Stimulated activated CD4-positive, alpha-beta T cell treated with anti-CD3 and anti-CD28 coated beads, Interleukin-2, amount 100 ng/mL, for 24 hours (primary cell): Measurements from ENCODE around the gene RSBN1.
"Not testable (repeated sequence)": the region's sequence is repeated elsewhere in the genome, so short reads cannot be mapped to it uniquely, and the experiment has no call there.

ENCODE experiments used
- DNase-seq, 2 donors: peaks; one replicate each; pipeline ENCODE4 v3.0.0-alpha.2; 2020

Gene RSBN1

DNA sequence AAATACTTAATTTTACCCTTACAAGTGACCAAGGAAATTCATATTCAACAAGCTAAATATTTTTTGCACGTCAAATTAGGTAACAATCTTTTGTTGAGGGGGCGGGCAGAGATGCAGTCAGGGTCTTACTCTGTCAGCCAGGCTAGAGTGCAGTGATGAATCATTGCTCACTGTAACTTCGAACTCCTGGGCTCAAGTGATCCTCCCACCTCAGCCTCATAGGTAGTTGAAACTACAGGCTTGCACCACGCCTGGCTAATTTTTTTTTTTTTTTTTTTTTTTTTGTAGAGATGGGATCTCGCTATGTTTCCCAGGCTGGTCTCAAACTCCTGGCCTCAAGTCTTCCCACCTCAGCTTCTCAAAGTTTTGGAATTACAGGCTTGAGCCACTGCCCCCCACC, 79.5 kb downstream of the RSBN1 start:
- no peak for DNase-seq

DNA sequence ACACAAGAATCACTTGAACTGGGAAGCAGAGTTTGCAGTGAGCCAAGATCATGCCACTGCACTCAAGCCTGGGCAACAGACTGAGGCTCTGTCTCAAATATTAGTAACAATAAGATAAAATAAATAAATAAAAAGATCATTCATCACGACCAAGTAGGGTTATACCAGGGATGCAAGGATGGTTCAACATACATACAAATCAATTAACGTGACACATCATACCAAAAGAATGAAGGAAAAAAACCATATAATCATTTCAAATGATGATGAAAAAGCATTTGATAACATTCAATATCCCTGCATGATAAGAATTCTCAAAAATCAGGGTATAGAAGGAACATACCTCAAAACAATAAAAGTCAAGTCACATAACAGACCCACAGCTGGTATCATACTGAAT, 91.3 kb downstream of the RSBN1 start:
- DNase-seq, result no peak

DNA sequence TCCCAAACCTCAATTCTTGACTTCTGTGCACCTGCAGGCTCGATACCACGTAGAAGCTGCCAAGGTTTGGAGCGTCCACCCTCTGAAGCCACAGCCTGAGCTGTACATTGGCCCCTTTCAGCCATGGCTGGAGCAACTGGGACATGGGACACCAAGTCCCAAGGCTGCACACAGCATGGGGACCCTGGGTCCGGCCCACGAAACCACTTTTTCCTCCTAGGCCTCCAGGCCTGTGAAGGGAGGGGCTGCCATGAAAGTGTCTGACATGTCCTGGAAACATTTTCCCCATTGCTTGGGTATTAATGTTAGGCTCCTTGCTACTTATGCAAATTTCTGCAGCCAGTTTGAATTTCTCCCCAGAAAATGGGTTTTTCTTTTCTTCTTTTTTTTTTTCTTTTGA, 93.7 kb downstream of the RSBN1 start:
- DNase-seq, result not testable (repeated sequence)

DNA sequence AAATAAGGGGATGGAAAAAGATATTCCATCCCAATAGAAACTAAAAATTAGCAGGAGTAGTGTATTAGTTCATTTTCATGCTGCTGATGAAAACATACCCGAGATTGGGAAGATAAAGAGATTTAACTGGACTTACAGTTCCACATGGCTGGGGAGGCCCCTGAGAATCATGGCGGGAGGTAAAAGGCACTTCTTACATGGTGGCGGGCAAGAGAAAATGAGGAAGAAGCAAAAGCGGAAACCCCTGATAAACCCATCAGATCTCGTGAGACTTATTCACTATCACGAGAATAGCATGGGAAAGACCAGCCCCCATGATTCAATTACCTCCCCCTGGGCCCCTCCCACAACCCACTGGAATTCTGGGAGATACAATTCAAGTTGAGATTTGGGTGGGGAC, 94.8 kb downstream of the RSBN1 start:
- DNase-seq, result not testable (repeated sequence)

DNA sequence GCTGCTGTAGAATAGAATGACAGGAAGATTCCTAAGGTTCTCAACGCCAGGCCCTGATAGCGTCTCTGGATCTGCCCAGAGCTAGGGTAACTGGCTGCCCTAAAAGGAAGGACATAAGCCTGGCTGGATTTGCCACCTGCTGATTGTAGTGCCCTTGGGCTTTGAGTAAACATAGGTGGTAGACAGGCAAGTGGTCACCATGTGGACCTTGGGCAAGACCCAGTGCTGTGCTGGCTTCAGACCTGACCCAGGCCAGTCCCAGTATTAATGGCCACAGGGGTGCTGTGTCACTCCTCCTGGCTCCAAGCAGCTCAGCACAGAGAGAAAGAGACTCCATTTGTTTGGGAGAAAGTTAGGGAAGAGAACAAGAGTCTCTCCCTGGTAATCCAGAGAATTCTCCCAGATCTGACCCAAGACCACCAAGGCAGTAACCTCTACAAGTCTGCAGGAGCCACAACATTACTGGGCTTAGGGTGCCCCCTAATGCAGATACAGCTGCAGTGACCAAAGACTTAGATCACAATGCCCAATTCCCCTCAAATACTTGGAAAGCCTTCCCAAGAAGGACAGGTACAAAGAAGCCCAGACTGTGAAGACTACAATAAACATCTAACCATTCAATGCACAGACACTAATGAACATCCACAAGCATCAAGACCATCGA, 97.5 kb downstream of the RSBN1 start:
- DNase-seq, result no peak
